ENCODE results near the gene C2orf80.

DNA sequence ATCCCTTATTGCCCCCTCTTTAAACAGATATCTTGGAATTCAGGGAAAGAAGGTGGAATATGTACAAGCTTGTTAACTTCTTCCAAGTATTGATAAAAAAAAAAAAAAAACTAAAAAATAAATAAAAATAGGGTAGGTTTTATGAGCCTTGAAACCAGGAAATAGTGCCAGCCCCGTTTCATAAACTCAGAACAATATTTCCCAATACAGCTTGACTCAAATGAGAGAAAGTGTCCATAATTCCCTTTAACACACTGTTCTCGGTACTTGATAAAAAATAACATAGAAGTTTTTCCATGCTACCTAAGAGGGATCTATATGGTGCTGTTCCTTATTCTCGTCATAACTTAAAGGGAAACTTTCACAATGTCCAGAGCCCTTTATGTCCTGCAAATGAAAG lies 17.9 kb upstream of the C2orf80 start:
- TF ChIP-seq, protein P1, sequence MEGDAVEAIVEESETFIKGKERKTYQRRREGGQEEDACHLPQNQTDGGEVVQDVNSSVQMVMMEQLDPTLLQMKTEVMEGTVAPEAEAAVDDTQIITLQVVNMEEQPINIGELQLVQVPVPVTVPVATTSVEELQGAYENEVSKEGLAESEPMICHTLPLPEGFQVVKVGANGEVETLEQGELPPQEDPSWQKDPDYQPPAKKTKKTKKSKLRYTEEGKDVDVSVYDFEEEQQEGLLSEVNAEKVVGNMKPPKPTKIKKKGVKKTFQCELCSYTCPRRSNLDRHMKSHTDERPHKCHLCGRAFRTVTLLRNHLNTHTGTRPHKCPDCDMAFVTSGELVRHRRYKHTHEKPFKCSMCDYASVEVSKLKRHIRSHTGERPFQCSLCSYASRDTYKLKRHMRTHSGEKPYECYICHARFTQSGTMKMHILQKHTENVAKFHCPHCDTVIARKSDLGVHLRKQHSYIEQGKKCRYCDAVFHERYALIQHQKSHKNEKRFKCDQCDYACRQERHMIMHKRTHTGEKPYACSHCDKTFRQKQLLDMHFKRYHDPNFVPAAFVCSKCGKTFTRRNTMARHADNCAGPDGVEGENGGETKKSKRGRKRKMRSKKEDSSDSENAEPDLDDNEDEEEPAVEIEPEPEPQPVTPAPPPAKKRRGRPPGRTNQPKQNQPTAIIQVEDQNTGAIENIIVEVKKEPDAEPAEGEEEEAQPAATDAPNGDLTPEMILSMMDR (IDR thresholded peaks at IDR 0.05) = no peak
- no peak for TF ChIP-seq EZH2 (IDR thresholded peaks at IDR 0.05; ENCODE audit: borderline replicate concordance, insufficient read depth, low read depth, low read length, poor library complexity, severe bottlenecking)

All from B cell (primary cell).